GM19324 (cell line): ENCODE measurements around the gene TSPEAR.

Source experiments
- ATAC-seq: cut with Tn5 transposase; IDR thresholded peaks from one replicate; pipeline ENCODE4 v1.9.1; 2021; ENCODE audit warnings: mild to moderate bottlenecking, moderate library complexity; ENCODE audit not compliant: unreplicated experiment, low FRiP score

The TSPEAR gene

GRCh38 chr21:44462086-44462833 is 249.1 kb downstream of the TSPEAR start:
- no peak for ATAC-seq

DNA sequence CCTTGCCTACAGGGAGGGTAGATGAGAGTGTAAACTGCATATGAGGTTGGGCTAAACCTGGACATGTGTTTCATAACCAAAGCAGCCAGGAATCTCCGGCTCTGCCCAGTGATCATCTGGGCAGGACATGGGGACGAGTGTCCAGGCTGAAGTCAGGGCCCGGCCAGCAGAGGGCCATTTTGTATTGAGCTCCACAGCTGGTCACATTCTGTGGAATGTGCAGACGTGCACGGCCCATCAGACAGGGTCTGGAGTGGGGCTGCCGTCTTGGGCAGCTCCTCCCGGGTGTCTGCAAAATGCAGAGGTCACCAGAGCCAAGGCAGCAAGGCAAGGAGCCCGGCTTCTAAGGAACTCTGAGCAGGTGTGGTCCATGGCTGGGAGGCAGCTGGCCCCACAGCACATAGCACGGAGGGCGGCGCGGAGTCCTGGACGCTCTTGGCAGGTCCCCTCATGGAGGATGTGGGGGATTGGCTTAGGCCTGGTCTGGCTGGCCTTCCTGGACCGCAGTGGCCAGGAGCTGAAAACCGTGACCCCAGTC is 249.8 kb downstream of the TSPEAR start:
- ATAC-seq = no peak

GRCh38 chr21:44461005-44461404 is 250.4 kb downstream of the TSPEAR start:
- no peak for ATAC-seq

DNA sequence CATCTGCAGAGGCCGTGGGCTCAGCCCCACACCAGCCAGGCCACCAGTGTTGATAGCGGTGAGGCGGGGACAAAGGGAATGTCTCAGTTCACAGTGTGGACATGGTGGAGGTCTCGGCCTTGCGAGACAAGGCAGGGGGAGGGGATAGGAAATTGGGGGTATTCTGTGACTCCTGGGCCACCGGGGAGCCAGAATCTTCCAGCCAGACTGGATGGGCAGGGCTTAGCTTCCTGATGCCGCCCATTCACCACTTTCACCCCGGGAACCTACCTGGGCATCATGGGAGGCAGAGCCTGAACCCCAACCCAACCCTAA is 251.0 kb downstream of the TSPEAR start:
- ATAC-seq = no peak

- ATAC-seq = no peak
These were observed 251.5 kb downstream of the TSPEAR start for GRCh38 chr21:44459712-44460440.

DNA sequence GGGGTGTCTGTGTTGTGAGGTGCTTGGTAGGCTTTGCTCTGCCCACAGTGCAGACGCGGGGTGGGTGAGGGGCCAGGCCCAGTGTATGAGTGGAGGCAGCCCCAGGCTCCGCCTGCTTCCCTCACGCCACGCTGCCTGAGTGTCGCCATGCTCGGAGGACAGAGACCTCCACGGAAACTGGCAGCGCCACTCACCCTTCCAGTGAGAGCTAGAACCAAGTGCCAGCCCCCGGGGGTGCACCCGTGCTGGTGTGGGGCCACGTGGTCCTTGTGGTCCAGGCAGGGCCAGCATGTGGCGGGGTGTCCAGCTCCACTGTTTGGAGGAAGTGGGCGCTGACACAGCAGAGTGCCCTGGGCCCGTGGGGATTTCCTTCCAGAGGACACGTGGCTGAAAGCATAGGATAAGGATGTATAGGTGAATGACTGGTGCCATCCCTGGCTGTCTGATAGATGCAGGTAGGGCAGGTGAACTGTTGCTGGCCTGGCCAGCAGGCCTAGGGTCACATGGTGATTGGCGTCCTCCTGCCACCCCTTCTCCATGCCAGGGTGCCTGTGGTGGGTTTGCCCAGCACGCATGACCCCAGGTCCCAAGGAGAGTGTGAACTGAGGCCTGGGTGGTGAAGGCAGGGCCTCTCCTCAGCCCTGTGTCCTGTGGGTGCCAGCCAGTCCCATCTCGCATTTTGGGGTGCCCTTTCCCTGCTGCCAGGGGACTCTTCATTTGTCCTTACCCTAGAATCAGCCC is 252.2 kb downstream of the TSPEAR start:
- no peak for ATAC-seq

DNA sequence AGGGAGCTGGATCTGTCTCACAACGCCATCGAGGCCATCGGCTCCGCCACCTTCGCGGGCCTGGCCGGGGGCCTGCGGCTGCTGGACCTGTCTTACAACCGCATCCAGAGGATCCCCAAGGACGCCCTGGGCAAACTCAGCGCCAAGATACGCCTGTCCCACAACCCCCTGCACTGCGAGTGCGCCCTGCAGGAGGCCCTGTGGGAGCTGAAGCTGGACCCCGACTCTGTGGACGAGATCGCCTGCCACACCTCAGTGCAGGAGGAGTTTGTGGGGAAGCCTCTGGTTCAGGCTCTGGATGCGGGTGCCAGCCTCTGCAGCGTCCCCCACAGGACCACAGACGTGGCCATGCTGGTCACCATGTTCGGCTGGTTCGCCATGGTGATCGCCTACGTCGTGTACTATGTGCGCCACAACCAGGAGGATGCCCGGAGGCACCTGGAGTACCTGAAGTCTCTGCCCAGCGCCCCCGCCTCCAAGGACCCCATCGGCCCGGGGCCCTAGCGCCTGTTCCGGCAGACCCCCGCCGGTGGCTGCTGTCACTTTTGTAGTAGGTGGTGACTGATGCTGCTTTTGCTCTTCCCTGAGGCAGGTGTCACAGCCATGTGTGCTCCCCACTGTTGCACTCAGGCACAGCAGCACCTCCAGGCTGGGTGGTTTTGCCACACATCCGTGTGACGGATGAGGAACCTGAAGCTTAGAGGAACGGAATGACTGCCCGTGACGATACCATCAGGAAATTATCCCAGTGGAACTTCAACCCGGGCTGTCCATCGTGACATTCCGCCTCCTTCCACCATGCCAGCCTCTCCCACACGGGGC is 254.2 kb downstream of the TSPEAR start:
- no peak for ATAC-seq

DNA sequence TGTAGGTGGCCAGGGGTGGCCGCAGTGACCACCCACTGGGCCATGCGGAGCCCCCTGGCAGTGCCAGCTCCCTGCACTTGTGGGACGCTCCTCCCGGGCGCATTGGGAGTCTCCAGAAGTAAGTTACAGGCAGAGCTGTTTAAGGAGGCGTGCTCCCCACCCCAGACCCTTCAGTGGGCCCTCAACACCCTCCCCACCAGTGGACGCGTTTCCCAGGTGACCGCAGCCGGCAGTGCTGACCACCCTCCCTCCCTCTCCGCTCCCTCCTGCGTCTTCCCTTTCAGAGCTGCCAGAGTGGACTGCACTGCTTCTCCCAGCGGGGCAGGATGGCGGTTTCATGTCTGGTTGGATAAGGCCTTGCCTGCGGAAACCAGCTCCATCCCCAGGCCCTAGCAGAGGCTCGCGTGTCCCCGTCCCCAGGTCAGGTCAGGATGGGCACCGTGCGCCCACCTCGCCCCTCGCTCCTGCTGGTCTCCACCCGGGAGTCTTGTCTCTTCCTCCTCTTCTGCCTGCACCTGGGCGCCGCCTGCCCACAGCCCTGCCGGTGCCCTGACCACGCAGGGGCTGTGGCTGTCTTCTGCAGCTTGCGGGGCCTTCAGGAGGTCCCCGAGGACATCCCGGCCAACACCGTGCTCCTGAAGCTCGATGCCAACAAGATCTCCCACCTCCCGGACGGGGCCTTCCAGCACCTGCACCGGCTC is 255.0 kb downstream of the TSPEAR start:
- no peak for ATAC-seq

GRCh38 chr21:44455524-44456213 is 255.7 kb downstream of the TSPEAR start:
- no peak for ATAC-seq

DNA sequence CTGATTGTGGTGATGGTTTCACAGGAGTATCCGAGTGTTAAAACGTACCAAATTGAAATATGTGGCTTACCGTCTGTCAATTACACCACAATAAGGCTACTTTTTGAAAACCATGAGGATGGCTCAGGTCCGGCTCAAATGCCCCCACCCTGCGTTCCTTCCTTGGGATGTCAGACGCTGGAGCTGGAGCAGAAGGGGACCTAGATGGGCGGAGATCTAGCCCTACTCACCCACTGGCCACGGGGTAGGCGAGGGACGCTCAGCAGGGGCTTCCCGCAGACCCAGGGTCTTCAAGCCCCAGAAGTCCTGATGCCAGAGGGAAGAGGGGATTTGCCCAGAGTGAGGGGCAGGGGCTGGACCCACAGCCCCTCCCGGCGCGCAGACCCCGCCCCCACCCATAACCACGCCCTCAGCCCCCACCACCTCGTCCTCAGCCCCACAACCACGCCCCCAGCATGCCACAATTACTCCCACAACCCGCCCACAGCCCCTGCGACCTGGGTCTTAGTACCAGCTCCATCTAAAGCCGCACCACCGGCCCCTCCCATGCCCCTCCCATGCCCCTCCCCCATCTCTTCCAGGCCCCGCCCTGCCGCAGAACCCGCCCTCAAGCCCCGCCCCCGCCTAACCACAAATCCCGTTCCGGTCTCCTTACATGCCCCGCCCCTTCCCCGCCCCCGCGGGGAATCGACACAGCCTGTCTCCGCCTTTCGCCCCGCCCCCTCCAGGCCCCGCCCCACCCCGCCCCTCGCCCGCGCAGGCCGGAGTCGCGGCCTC is 256.4 kb downstream of the TSPEAR start, which contains the start of gene LRRC3:
LRRC3 (plus strand) TSS at position 764 of the 777 bp plus-strand sequence. CDS start 1,135 bp downstream, outside the sequence.
- ATAC-seq = no peak

DNA sequence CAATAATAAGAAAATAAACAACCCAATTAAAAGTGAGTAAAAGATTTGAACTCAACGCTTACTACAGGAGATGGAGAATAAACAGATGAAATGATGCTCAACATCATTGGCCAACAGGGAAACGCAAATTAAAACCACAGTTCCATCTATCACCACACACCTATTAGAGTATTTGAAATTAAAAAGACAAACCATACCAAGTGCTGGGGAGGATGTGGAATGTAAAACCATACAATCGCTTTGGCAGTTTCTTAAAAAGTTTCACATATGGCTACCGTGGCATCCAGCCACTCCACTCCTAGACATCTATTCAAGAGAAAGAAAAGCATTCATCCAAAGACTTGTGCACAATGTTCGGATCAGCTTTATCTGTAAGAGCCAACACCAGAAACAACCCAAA is 257.3 kb downstream of the TSPEAR start:
- ATAC-seq = no peak

- no peak for ATAC-seq
These were observed 258.3 kb downstream of the TSPEAR start for GRCh38 chr21:44453120-44453519.

DNA sequence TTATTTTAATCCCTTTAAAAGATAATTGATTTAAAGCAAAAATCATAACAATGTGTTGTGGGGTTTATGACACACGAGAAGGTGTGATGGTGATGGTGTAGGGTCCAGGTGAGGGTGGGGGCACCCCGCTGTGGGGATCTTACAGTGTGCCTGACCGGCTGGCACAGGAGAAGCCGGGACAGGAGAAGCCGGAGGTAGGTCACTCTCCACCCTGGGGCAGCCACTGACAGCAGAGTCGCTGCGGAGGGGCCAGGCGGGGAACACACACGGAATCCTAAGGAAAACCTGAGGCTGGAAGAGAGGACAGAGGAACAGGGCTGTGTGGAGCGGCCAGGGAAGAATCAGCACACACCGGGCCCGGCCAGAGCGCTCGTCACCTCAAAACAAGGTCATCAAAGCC is 260.4 kb downstream of the TSPEAR start:
- no peak for ATAC-seq

DNA sequence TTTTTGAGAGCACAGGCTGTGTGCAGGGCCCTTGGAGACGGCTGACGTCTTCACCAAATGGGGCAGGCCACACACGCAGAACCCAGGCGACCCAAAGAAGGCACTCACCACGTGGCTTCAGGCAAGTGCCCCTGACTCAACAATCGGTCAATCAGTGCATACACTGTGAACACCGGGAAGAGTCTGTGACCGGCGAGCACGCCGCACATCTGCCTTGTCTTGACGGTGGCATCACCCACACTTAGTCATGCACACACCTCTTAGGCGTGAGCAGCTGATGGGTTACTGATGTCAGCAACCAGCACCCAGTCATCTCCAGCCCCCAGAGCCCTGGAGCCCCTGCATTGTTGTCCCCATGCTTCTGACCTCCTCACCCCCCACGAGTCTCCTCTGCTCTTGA is 261.0 kb downstream of the TSPEAR start:
- no peak for ATAC-seq

DNA sequence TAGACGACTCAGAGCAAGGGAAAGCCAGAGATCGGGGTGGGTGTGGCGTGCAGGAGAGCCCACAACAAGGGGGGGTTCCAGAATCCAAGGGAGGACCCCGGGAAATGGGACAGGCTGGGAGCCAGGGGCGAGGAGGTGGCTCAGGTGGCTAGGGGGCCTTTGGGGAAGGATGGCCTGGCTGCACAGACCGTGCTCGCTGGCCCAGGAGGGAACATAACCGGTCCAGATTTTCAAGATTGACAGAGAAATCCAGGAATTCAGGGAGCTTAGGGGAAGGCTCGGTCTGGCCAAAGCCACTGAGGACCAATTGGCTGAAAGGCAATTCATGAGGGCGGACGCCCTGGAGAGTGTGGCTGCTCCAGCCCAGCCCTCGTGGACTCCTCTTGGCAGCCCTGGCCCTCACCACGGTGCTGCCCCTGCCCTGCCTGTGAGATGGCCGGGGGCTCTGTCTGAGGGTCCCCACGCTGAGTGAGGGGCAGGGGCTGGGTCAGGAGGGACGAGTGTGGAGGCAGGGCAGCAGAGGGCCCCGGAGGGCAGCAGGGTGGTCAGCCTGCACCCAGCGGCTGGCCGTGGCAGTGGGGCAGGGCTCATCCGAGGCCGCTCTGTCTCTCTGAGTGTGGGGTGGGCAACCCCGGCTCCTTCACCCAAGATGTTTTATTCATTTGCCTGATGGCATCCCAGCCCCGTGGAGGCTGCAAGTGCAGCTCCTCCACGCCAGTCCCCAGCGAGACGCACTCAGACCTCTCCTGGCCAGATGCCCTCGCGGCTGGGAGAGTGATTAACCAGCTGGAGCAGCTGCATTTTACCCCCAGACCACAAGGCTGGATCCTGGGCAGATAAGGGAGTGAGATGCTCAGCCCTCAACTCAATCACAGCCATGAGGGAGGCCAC is 261.7 kb downstream of the TSPEAR start:
- ATAC-seq = no peak

GRCh38 chr21:44448651-44449131 is 262.7 kb downstream of the TSPEAR start:
- no peak for ATAC-seq
